GM23338 (cell line): ENCODE results near the gene GNPTAB. TPM values are rescaled to one million over a fixed set of nuclear protein-coding genes. Genes with fewer than 3 reads are reported as not detected.
A peak's percentile ranks its signal among the peaks of the same experiment; 100 is the strongest.

Experiments
- ATAC-seq: fragments of 200-7000 bp; cut with Tn5 transposase; 3 replicates; pipeline ENCODE4 v1.9.1; 2020
- DNase-seq: peaks from one replicate; pipeline ENCODE4 v3.0.0-alpha.2; 2015; ENCODE audit warnings: low spot score
- H2AFZ ChIP-seq: fragments of 200-600 bp; sonication (generic); 2 replicates; pipeline ENCODE4 v1.8.0; 2016; ENCODE audit warnings: antibody characterized with exemption, mild to moderate bottlenecking, moderate library complexity
- H3F3A ChIP-seq: fragments of 200-600 bp; sonication (generic); replicated peaks from 2 replicates; pipeline ENCODE4 v1.8.0; 2017; ENCODE audit warnings: antibody characterized with exemption, mixed run types, low read depth
- H3K27ac ChIP-seq: fragments of 200-600 bp; sonication (generic); 2 replicates; pipeline ENCODE4 v1.6.1; 2016; ENCODE audit warnings: low read depth
- H3K27me3 ChIP-seq: fragments of 200-600 bp; sonication (generic); 2 replicates; pipeline ENCODE4 v1.8.0; 2016; ENCODE audit warnings: mild to moderate bottlenecking, mixed run types, moderate library complexity; ENCODE audit not compliant: insufficient read depth
- H3K36me3 ChIP-seq: fragments of 200-600 bp; sonication (generic); 2 replicates; pipeline ENCODE4 v1.8.0; 2016; ENCODE audit warnings: mild to moderate bottlenecking; ENCODE audit not compliant: insufficient read depth
- H3K4me1 ChIP-seq: fragments of 200-600 bp; sonication (generic); 2 replicates; pipeline ENCODE4 v1.8.0; 2016; ENCODE audit warnings: mild to moderate bottlenecking, moderate library complexity; ENCODE audit not compliant: insufficient read depth
- H3K4me2 ChIP-seq: fragments of 200-600 bp; sonication (generic); 2 replicates; pipeline ENCODE4 v1.7.1; 2017; ENCODE audit warnings: mixed run types
- H3K4me3 ChIP-seq: fragments of 200-600 bp; sonication (generic); 2 replicates; pipeline ENCODE4 v1.6.1; 2016; ENCODE audit warnings: mixed run types
- H3K79me2 ChIP-seq: fragments of 200-600 bp; sonication (generic); replicated peaks from 2 replicates; pipeline ENCODE4 v1.8.0; 2017; ENCODE audit warnings: mild to moderate bottlenecking; ENCODE audit not compliant: insufficient read depth
- H3K9me2 ChIP-seq: fragments of 200-600 bp; sonication (generic); 2 replicates; pipeline ENCODE4 v1.8.0; 2017; ENCODE audit not compliant: insufficient read depth
- H4K20me1 ChIP-seq: fragments of 200-600 bp; sonication (generic); replicated peaks from 2 replicates; pipeline ENCODE4 v1.8.0; 2017; ENCODE audit warnings: mild to moderate bottlenecking; ENCODE audit not compliant: insufficient read depth
- H3K27ac Mint-ChIP-seq: 2 replicates; pipeline ENCODE4 v1.8.0; 2020; ENCODE audit warnings: inconsistent platforms, mild to moderate bottlenecking, moderate library complexity, mixed read lengths
- H3K27me3 Mint-ChIP-seq: 3 replicates; pipeline ENCODE4 v1.8.0; 2022; ENCODE audit warnings: low read depth, mild to moderate bottlenecking, moderate library complexity, mixed read lengths, inconsistent platforms; ENCODE audit not compliant: insufficient read depth, poor library complexity
- H3K36me3 Mint-ChIP-seq: 3 replicates; pipeline ENCODE4 v1.8.0; 2021; ENCODE audit warnings: low read depth, mild to moderate bottlenecking, inconsistent platforms, moderate library complexity, mixed read lengths
- H3K4me1 Mint-ChIP-seq: 3 replicates; pipeline ENCODE4 v1.8.0; 2020; ENCODE audit warnings: mild to moderate bottlenecking, inconsistent platforms, mixed read lengths
- H3K4me3 Mint-ChIP-seq: 3 replicates; pipeline ENCODE4 v1.8.0; 2021; ENCODE audit warnings: moderate library complexity, mild to moderate bottlenecking, inconsistent platforms, mixed read lengths
- H3K9me3 Mint-ChIP-seq: 3 replicates; pipeline ENCODE4 v1.8.0; 2020; ENCODE audit warnings: moderate library complexity, mild to moderate bottlenecking, inconsistent platforms, mixed read lengths
- CREB1 ChIP-seq: fragments of 250-450 bp; sonication (Bioruptor Pico); IDR thresholded peaks from 2 replicates; pipeline ENCODE4 v1.5.0; 2020; ENCODE audit warnings: low read depth, mild to moderate bottlenecking, moderate library complexity
- CTCF ChIP-seq, 2 experiments: fragments of 200-600 bp in 1 of 2; sonication (generic) in 1 of 2; conservative IDR thresholded peaks; 2 replicates each; pipeline versions ENCODE4 v1.5.1 to v1.6.1; 2016 to 2017; ENCODE audit warnings: antibody characterized with exemption in 2 of 2, low read depth in 2 of 2, mild to moderate bottlenecking in 2 of 2, moderate library complexity in 1 of 2
- EZH2phosphoT487 ChIP-seq: fragments of 200-600 bp; sonication (generic); IDR thresholded peaks from one replicate; pipeline ENCODE4 v1.8.1; 2018; ENCODE audit warnings: antibody characterized with exemption; ENCODE audit not compliant: unreplicated experiment
- NANOG ChIP-seq: IDR thresholded peaks from 2 replicates; pipeline ENCODE4 v1.6.1; 2016; ENCODE audit warnings: antibody characterized with exemption, borderline replicate concordance
- REST ChIP-seq: IDR thresholded peaks from one replicate; pipeline ENCODE4 v1.6.1; 2018; ENCODE audit warnings: antibody characterized with exemption; ENCODE audit not compliant: unreplicated experiment
- STAT1 ChIP-seq: IDR thresholded peaks from one replicate; pipeline ENCODE4 v1.6.1; 2016; ENCODE audit warnings: antibody characterized with exemption; ENCODE audit not compliant: unreplicated experiment
- ZNF114 ChIP-seq: fragments of 250-450 bp; sonication (Bioruptor Pico); IDR thresholded peaks from 2 replicates; pipeline ENCODE4 v1.5.0; 2020; ENCODE audit warnings: mild to moderate bottlenecking, moderate library complexity
- ZNF331 ChIP-seq: fragments of 250-450 bp; sonication (Bioruptor Pico); IDR thresholded peaks from 2 replicates; pipeline ENCODE4 v1.5.0; 2020; ENCODE audit warnings: low read depth, mild to moderate bottlenecking, moderate library complexity
- ZNF462 ChIP-seq: fragments of 250-450 bp; sonication (Bioruptor Pico); IDR thresholded peaks from 2 replicates; pipeline ENCODE4 v1.5.0; 2020; ENCODE audit warnings: mild to moderate bottlenecking, moderate library complexity
- polyA plus RNA-seq: library from polyadenylated mRNA; unstranded; fragments of >200 nt; fragmentation: Nextera tagmentation; extraction: Ambion mirVana; gene quantifications from 2 replicates; pipeline ENCODE4 v1.2.1, GENCODE V29; 2016
- total RNA-seq: library from RNA; depleted of rRNA; stranded (reverse); fragments of >200 nt; shearing (Covaris generic); gene quantifications from 2 replicates; pipeline ENCODE4 v1.2.3, GENCODE V29; 2014

Gene GNPTAB
- total and polyA plus RNA-seq, 2 experiments from 2014 or later, result 23.6 to 58.3 TPM

GRCh38 chr12:101855976-101856375, 25.2 kb upstream of the GNPTAB start (continued):
- TF ChIP-seq ZNF462 (CRISPR knock-in tag) (no peak), STAT1 (no peak)

GRCh38 chr12:101855364-101855884, 24.7 kb upstream of the GNPTAB start:
- Histone ChIP-seq H3K4me1 (no peaks in the 10 kb centered on the region), H3K27ac (no peak overlapping the region), H3F3A (no peaks in the 10 kb centered on the region), H2AFZ (peak overlapping the region; percentile 80), H3K27me3 (no peaks in the 10 kb centered on the region), H4K20me1 (no peaks in the 10 kb centered on the region), H3K4me2 (no peak overlapping the region), H3K4me3 (no peak overlapping the region), H3K79me2 (no peaks in the 10 kb centered on the region), H3K9me2 (no peaks in the 10 kb centered on the region), H3K36me3 (no peaks in the 10 kb centered on the region)
- Mint-ChIP-seq H3K9me3 (no peaks in the 10 kb centered on the region), H3K27ac (peak overlapping the region; percentile 63; the same call in 1 of the 2 replicates), H3K36me3 (no peaks in the 10 kb centered on the region), H3K27me3 (no peaks in the 10 kb centered on the region), H3K4me1 (no peaks in the 10 kb centered on the region), H3K4me3 (no peak overlapping the region)
- no peak for DNase-seq
- ATAC-seq, result no peak
- TF ChIP-seq STAT1, result no peak
- TF ChIP-seq EZH2phosphoT487, result no peak
- TF ChIP-seq ZNF331 (CRISPR knock-in tag), result no peak
- TF ChIP-seq ZNF114 (CRISPR knock-in tag), result no peak
- TF ChIP-seq NANOG, result no peak
- no peak for TF ChIP-seq REST
- no peak for TF ChIP-seq CTCF (conservative IDR thresholded peaks at IDR 0.05; ENCODE audit: low read depth in 2 of 2)
- no peak for TF ChIP-seq CREB1 (CRISPR knock-in tag)
